Fibroblast of lung (primary cell): ENCODE measurements around the gene COL15A1. TPM values are rescaled to one million over a fixed set of nuclear protein-coding genes. Genes with fewer than 3 reads are reported as not detected.

Experiments used
- DNase-seq, 2 donors: peaks; one replicate each; pipeline versions ENCODE4 v3.0.0 to v3.0.0-alpha.2; 2010; ENCODE audit warnings: low read depth in 2 of 2
- H2AFZ ChIP-seq: 2 replicates; pipeline ENCODE4 v1.5.1; 2012; ENCODE audit warnings: low read length, control low read depth, inconsistent platforms
- H3K27ac ChIP-seq: 2 replicates; pipeline ENCODE4 v1.5.1; 2011; ENCODE audit warnings: low read length, control low read depth; ENCODE audit not compliant: insufficient read depth
- H3K27me3 ChIP-seq: 2 replicates; pipeline ENCODE4 v1.5.1; 2011; ENCODE audit warnings: mild to moderate bottlenecking, low read length; ENCODE audit not compliant: control insufficient read depth, insufficient read depth
- H3K36me3 ChIP-seq: 2 replicates; pipeline ENCODE4 v1.5.1; 2011; ENCODE audit warnings: low read length; ENCODE audit not compliant: control insufficient read depth, insufficient read depth
- H3K4me1 ChIP-seq: 2 replicates; pipeline ENCODE4 v1.5.1; 2011; ENCODE audit warnings: low read length; ENCODE audit not compliant: control insufficient read depth, insufficient read depth; ENCODE audit errors: extremely low read depth
- H3K4me2 ChIP-seq: 2 replicates; pipeline ENCODE4 v1.5.1; 2011; ENCODE audit warnings: low read length, control low read depth; ENCODE audit not compliant: insufficient read depth; ENCODE audit errors: extremely low read depth
- H3K4me3 ChIP-seq, 4 experiments: fragments of 200-600 bp in 1 of 4; sonication (generic) in 1 of 4; replicated peaks in 1 of 4; 2 replicates each; pipeline ENCODE4 v1.5.1; 2011 to 2016; ENCODE audit warnings: low read length in 4 of 4, low read depth in 3 of 4, mild to moderate bottlenecking in 3 of 4, control low read depth in 2 of 4, inconsistent platforms in 1 of 4, mixed read lengths in 1 of 4; ENCODE audit not compliant: insufficient read depth in 1 of 4; ENCODE audit errors: control extremely low read depth in 1 of 4
- H3K79me2 ChIP-seq: 2 replicates; pipeline ENCODE4 v1.5.1; 2012; ENCODE audit warnings: mild to moderate bottlenecking, low read length, inconsistent platforms; ENCODE audit not compliant: control insufficient read depth, insufficient read depth
- H3K9ac ChIP-seq: 2 replicates; pipeline ENCODE4 v1.5.1; 2011; ENCODE audit warnings: mild to moderate bottlenecking, low read length, control low read depth; ENCODE audit not compliant: insufficient read depth
- H3K9me3 ChIP-seq: 2 replicates; pipeline ENCODE4 v1.5.1; 2012; ENCODE audit warnings: low read depth, low read length; ENCODE audit not compliant: control insufficient read depth, insufficient read depth
- H4K20me1 ChIP-seq: 2 replicates; pipeline ENCODE4 v1.5.1; 2011; ENCODE audit warnings: low read length; ENCODE audit not compliant: control insufficient read depth, insufficient read depth; ENCODE audit errors: extremely low read depth
- CTCF ChIP-seq, 2 donors: IDR thresholded peaks in 1 of 2; conservative IDR thresholded peaks in 1 of 2; 1 replicate in 1 of 2; 2 replicates in 1 of 2; pipeline ENCODE4 v1.5.1; 2011 to 2012; ENCODE audit warnings: low read length in 2 of 2, control low read depth in 1 of 2, inconsistent platforms in 1 of 2, low read depth in 1 of 2, mild to moderate bottlenecking in 1 of 2
- EZH2 ChIP-seq: IDR thresholded peaks from 2 replicates; pipeline ENCODE4 v1.5.1; 2012; ENCODE audit warnings: low read length, control low read depth, mild to moderate bottlenecking; ENCODE audit errors: missing control alignments
- polyA plus RNA-seq, 2 donors: library from polyadenylated mRNA; depleted of rRNA in 1 of 2; stranded (reverse) in 1 of 2; unstranded in 1 of 2; fragments of >200 nt; gene quantifications; 2 replicates each; pipeline ENCODE4 v1.2.1, GENCODE V29; 2011 to 2012; ENCODE audit warnings: missing spikeins in 1 of 2
- total RNA-seq: library from RNA; depleted of rRNA; stranded (reverse); fragments of >200 nt; gene quantifications from 2 replicates; pipeline ENCODE4 v1.2.1, GENCODE V29; 2014

The COL15A1 gene
- total and polyA plus RNA-seq, 2 donors (not counting 1 experiment from before 2014, with no cell fraction given): 13.3 to 41.0 TPM

- H3K4me3 ChIP-seq: no peak overlapping the region
- H3K27ac ChIP-seq: no peak overlapping the region
- H3K27me3 ChIP-seq: no peaks in the 10 kb centered on the region
- H2AFZ ChIP-seq: no peak overlapping the region
- no peak for DNase-seq
- H3K9me3 ChIP-seq: no peaks in the 10 kb centered on the region
- peaks cover 17% of the 10 kb centered on the region for H3K4me1 ChIP-seq
- no peak for TF ChIP-seq CTCF (conservative IDR thresholded peaks at IDR 0.05 in 1 of 2, IDR thresholded peaks at IDR 0.05 in 1 of 2; ENCODE audit: low read depth in 1 of 2, low read length in 2 of 2)
- TF ChIP-seq EZH2: no peak
- H3K9ac ChIP-seq: no peak overlapping the region
- H3K79me2 ChIP-seq: no peaks in the 10 kb centered on the region
- H3K36me3 ChIP-seq: no peaks in the 10 kb centered on the region
- no peaks in the 10 kb centered on the region for H4K20me1 ChIP-seq
- H3K4me2 ChIP-seq: no peak overlapping the region
Observed at GRCh38 chr9:99062549-99062948, 118.8 kb downstream of the COL15A1 start.

DNA sequence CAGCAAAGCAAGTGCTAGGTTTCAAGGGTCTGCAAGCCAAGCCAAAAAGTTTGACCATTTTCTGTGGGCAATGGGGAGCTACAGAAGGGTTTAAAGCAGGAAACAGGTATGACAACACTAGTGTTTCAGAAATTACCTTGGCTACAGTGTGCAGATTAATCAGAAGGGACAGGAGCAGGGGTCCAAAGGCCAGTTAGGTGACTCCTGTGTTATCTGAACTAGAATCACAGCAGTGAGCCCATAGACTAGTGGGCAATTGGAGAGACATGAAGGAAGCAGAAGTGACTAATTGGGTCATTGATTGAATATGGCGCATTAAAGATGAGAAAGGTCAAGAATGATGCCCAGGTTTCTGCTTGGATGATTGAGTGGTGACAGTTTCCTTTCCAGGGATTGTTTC is 119.8 kb downstream of the COL15A1 start:
- Histone ChIP-seq H2AFZ (no peak overlapping the region), H3K4me1 (peaks cover 9% of the 10 kb centered on the region), H4K20me1 (no peaks in the 10 kb centered on the region), H3K4me2 (no peak overlapping the region), H3K9me3 (no peaks in the 10 kb centered on the region), H3K9ac (no peak overlapping the region), H3K79me2 (no peaks in the 10 kb centered on the region), H3K4me3 (no peak overlapping the region), H3K27ac (no peak overlapping the region), H3K27me3 (no peaks in the 10 kb centered on the region), H3K36me3 (no peaks in the 10 kb centered on the region)
- no peak for DNase-seq
- TF ChIP-seq EZH2 (no peak), CTCF (conservative IDR thresholded peaks at IDR 0.05 in 1 of 2, IDR thresholded peaks at IDR 0.05 in 1 of 2; ENCODE audit: low read depth in 1 of 2, low read length in 2 of 2) (no peak)

DNA sequence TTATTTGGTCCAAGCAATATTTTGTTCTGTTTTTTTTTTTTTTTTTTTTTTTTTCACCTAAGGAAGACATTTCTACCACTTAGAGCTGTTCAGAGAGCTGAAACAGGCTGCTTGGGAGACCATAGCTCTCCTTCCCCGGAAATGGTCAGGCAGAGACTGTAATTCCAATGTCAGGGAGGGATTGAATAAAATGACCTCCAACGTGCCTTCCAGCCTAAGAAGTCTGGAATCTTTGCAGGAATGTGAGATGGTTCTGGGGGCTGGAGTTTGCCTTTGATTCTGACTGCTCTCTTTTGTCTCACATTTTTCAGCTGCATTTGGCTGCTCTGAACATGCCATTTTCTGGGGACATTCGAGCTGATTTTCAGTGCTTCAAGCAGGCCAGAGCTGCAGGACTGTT is 122.9 kb downstream of the COL15A1 start:
- Histone ChIP-seq H3K79me2 (no peaks in the 10 kb centered on the region), H3K9me3 (no peaks in the 10 kb centered on the region), H3K27me3 (no peaks in the 10 kb centered on the region), H3K9ac (no peak overlapping the region), H3K27ac (no peak overlapping the region), H3K4me3 (no peak overlapping the region), H3K4me1 (peaks cover 17% of the 10 kb centered on the region), H2AFZ (no peak overlapping the region), H3K4me2 (no peak overlapping the region), H3K36me3 (no peaks in the 10 kb centered on the region), H4K20me1 (no peaks in the 10 kb centered on the region)
- DNase-seq: peak in 1 of 2 donors; percentile 25
- TF ChIP-seq EZH2 (no peak), CTCF (conservative IDR thresholded peaks at IDR 0.05 in 1 of 2, IDR thresholded peaks at IDR 0.05 in 1 of 2; ENCODE audit: low read depth in 1 of 2, low read length in 2 of 2) (no peak)
